CD4-positive, CD25-positive, alpha-beta regulatory T cell (primary cell): ENCODE measurements around the gene DNAH12. TPM values are rescaled to one million over a fixed set of nuclear protein-coding genes. Genes with fewer than 3 reads are reported as not detected.
"Not testable (repeated sequence)": the region's sequence is repeated elsewhere in the genome, so short reads cannot be mapped to it uniquely, and the experiment has no call there.

Experiments
- ATAC-seq, 2 donors: fragments of 150-1000 bp; cut with Tn5 transposase; one replicate each; pipeline ENCODE4 v1.10.0; 2021; ENCODE audit warnings: low read depth in 2 of 2, moderate number of reproducible peaks in 2 of 2, moderate library complexity in 1 of 2
- DNase-seq, 3 donors: peaks; one replicate each; pipeline versions ENCODE4 v3.0.0 to v3.0.0-alpha.2; 2012 to 2022; ENCODE audit warnings: mixed read lengths in 1 of 3
- H3K27ac ChIP-seq: one replicate; pipeline ENCODE4 v1.7.0; 2013; ENCODE audit warnings: mild to moderate bottlenecking, low read length; ENCODE audit not compliant: insufficient read depth, poor library complexity, severe bottlenecking
- H3K27me3 ChIP-seq: one replicate; pipeline ENCODE4 v1.7.0; 2013; ENCODE audit warnings: low read length; ENCODE audit not compliant: control insufficient read depth, insufficient read depth
- H3K36me3 ChIP-seq: one replicate; pipeline ENCODE4 v1.7.0; 2013; ENCODE audit warnings: mild to moderate bottlenecking, low read length, moderate library complexity; ENCODE audit not compliant: control insufficient read depth, insufficient read depth
- H3K4me1 ChIP-seq: 2 replicates; pipeline ENCODE4 v1.7.0; 2013; ENCODE audit warnings: mild to moderate bottlenecking, low read length; ENCODE audit not compliant: insufficient read depth, control insufficient read depth, poor library complexity, severe bottlenecking
- H3K4me3 ChIP-seq: one replicate; pipeline ENCODE4 v1.7.0; 2013; ENCODE audit warnings: low read depth, mild to moderate bottlenecking, low read length, moderate library complexity
- H3K9me3 ChIP-seq, 2 experiments: 1 replicate in 1 of 2; 2 replicates in 1 of 2; pipeline ENCODE4 v1.7.0; 2013; ENCODE audit warnings: low read length in 2 of 2, mild to moderate bottlenecking in 1 of 2, moderate library complexity in 1 of 2; ENCODE audit not compliant: control insufficient read depth in 2 of 2
- H3K27ac Mint-ChIP-seq, 3 donors: one replicate each; pipeline ENCODE4 v1.8.0; 2020 to 2022; ENCODE audit warnings: mild to moderate bottlenecking in 3 of 3, mixed read lengths in 3 of 3, moderate library complexity in 2 of 3
- H3K27me3 Mint-ChIP-seq: one replicate; pipeline ENCODE4 v1.8.0; 2022; ENCODE audit warnings: mild to moderate bottlenecking, mixed read lengths
- H3K36me3 Mint-ChIP-seq: one replicate; pipeline ENCODE4 v1.8.0; 2020; ENCODE audit warnings: mixed read lengths
- H3K4me1 Mint-ChIP-seq, 4 donors: one replicate each; pipeline ENCODE4 v1.8.0; 2020 to 2022; ENCODE audit warnings: mixed read lengths in 4 of 4, mild to moderate bottlenecking in 1 of 4
- H3K4me3 Mint-ChIP-seq, 4 donors: one replicate each; pipeline ENCODE4 v1.8.0; 2020 to 2022; ENCODE audit warnings: mild to moderate bottlenecking in 4 of 4, mixed read lengths in 4 of 4, moderate library complexity in 3 of 4
- H3K9me3 Mint-ChIP-seq, 7 donors: one replicate each; pipeline ENCODE4 v1.8.0; 2020 to 2022; ENCODE audit warnings: mixed read lengths in 7 of 7, mild to moderate bottlenecking in 3 of 7, moderate library complexity in 2 of 7
- polyA plus RNA-seq, 4 donors: library from polyadenylated mRNA; unstranded; fragments of 300-500 nt; fragmentation: Illumina TruSeq; gene quantifications; one replicate each; pipeline ENCODE4 v1.2.3, GENCODE V29; 2021
- total RNA-seq: library from RNA; stranded (reverse); gene quantifications from one replicate; pipeline ENCODE4 v1.2.3, GENCODE V29; 2022

DNAH12 gene
- total and polyA plus RNA-seq, 5 donors from 2014 or later = 0.22 TPM; not detected in 4

GRCh38 chr3:57464011-57464410 lies 80.1 kb downstream of the DNAH12 start:
- H3K4me3 ChIP-seq = no peak overlapping the region
- H3K4me3 Mint-ChIP-seq = no peak overlapping the region
- no peak for ATAC-seq
- no peak for DNase-seq
- H3K9me3 Mint-ChIP-seq = no peaks in the 10 kb centered on the region
- peaks cover 0 to 2% (median 0%) of the 10 kb centered on the region in 4 donors for H3K4me1 Mint-ChIP-seq
- no peaks in the 10 kb centered on the region for H3K4me1 ChIP-seq
- no peaks in the 10 kb centered on the region for H3K36me3 Mint-ChIP-seq
- no peak overlapping the region for H3K27ac ChIP-seq
- peaks cover 28% of the 10 kb centered on the region for H3K27me3 Mint-ChIP-seq
- no peaks in the 10 kb centered on the region for H3K9me3 ChIP-seq
- H3K27ac Mint-ChIP-seq = no peak overlapping the region
- H3K27me3 ChIP-seq = peaks cover 3% of the 10 kb centered on the region
- no peaks in the 10 kb centered on the region for H3K36me3 ChIP-seq

DNA sequence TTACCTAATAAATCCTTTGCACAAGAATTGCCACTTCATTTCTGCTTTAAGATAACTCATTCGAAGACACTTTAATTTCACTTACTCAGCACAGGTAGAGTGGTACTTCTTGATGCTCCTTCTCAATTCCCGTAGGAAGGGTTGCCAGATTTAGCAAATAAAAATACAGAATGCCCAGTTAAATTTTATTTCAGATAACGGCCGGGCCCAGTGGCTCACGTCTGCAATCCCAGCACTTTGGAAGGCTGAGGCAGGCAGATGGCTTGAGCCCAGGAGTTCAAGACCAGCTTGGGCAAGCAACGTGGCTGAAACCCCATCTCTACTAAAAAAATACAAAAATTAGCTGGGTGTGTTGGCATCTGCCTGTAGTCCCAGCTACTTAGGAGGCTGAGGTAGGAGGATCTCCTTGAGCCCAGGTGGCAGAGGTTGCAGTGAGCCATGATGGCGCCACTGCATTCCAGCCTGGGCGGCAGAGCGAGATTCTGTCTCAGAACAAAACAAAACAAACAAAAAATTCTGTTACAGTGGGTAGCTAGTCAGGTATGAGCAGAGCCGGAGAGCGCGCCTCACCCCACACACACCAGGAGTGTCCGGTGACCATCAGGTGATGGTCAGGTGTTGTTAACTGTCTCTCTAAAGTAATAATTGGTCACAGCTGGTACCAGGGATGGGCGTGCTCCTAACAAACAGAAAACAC lies 92.8 kb downstream of the DNAH12 start:
- no peaks in the 10 kb centered on the region for H3K4me1 ChIP-seq
- no peak overlapping the region for H3K4me3 ChIP-seq
- no peaks in the 10 kb centered on the region for H3K36me3 ChIP-seq
- no peaks in the 10 kb centered on the region for H3K9me3 ChIP-seq
- Mint-ChIP-seq H3K4me1 (no peaks in the 10 kb centered on the region), H3K27me3 (peaks cover 16% of the 10 kb centered on the region), H3K36me3 (no peaks in the 10 kb centered on the region), H3K27ac (no peak overlapping the region), H3K9me3 (no peaks in the 10 kb centered on the region), H3K4me3 (no peak overlapping the region)
- H3K27ac ChIP-seq = no peak overlapping the region
- peaks cover 4% of the 10 kb centered on the region for H3K27me3 ChIP-seq
- DNase-seq (no peak), ATAC-seq (no peak)

DNA sequence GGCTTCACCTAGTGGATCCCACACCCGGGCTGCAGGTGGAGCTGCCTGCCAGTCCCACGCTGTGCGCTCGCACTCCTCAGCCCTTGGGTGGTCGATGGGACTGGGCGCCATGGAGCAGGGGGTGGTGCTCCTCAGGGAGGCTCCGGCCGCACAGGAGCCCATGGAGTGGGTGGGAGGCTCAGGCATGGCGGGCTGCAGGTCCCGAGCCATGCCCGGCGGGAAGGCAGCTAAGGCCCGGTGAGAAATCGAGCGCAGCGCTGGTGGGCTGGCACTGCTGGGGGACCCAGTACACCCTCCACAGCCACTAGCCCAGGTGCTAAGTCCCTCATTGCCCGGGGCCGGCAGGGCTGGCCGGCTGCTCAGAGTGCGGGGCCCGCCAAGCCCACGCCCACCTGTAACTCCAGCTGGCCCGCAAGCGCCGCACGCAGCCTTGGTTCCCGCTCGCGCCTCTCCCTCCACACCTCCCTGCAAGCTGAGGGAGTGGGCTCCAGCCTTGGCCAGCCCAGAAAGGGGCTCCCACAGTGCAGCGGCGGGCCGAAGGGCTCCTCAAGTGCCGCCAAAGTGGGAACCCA lies 94.8 kb downstream of the DNAH12 start:
- not testable (repeated sequence) for H3K4me3 Mint-ChIP-seq, H3K4me1 Mint-ChIP-seq, ATAC-seq, H3K9me3 ChIP-seq, H3K9me3 Mint-ChIP-seq, H3K27ac ChIP-seq, H3K27me3 ChIP-seq, DNase-seq, H3K27ac Mint-ChIP-seq, H3K36me3 Mint-ChIP-seq, H3K36me3 ChIP-seq, H3K4me3 ChIP-seq, H3K4me1 ChIP-seq
- H3K27me3 Mint-ChIP-seq = peaks cover 15% of the 10 kb centered on the region

GRCh38 chr3:57448489-57448888 lies 95.7 kb downstream of the DNAH12 start:
- not testable (repeated sequence) for H3K36me3 ChIP-seq, H3K9me3 Mint-ChIP-seq, H3K9me3 ChIP-seq, H3K27me3 ChIP-seq, DNase-seq, ATAC-seq, H3K4me1 ChIP-seq, H3K36me3 Mint-ChIP-seq, H3K27ac Mint-ChIP-seq, H3K4me1 Mint-ChIP-seq, H3K4me3 Mint-ChIP-seq, H3K4me3 ChIP-seq, H3K27ac ChIP-seq
- peaks cover 15% of the 10 kb centered on the region for H3K27me3 Mint-ChIP-seq

- peaks cover 14% of the 10 kb centered on the region for H3K27me3 Mint-ChIP-seq
- H3K9me3 ChIP-seq = no peaks in the 10 kb centered on the region
- H3K27ac ChIP-seq = no peak overlapping the region
- no peaks in the 10 kb centered on the region for H3K27me3 ChIP-seq
- no peaks in the 10 kb centered on the region for H3K4me1 ChIP-seq
- H3K4me3 Mint-ChIP-seq = no peak overlapping the region
- no peaks in the 10 kb centered on the region for H3K9me3 Mint-ChIP-seq
- no peak overlapping the region for H3K27ac Mint-ChIP-seq
- H3K36me3 Mint-ChIP-seq = no peaks in the 10 kb centered on the region
- H3K4me3 ChIP-seq = no peak overlapping the region
- DNase-seq (no peak), ATAC-seq (no peak)
- H3K4me1 Mint-ChIP-seq = peaks cover 0 to 2% (median 0%) of the 10 kb centered on the region in 4 donors
- no peaks in the 10 kb centered on the region for H3K36me3 ChIP-seq
These were observed 97.8 kb downstream of the DNAH12 start for GRCh38 chr3:57446318-57446841.

- Histone ChIP-seq H3K36me3 (no peaks in the 10 kb centered on the region), H3K27ac (no peak overlapping the region), H3K9me3 (no peaks in the 10 kb centered on the region), H3K4me3 (no peak overlapping the region), H3K27me3 (peaks cover 2% of the 10 kb centered on the region), H3K4me1 (no peaks in the 10 kb centered on the region)
- Mint-ChIP-seq H3K27me3 (peaks cover 25% of the 10 kb centered on the region), H3K27ac (no peak overlapping the region), H3K36me3 (no peaks in the 10 kb centered on the region), H3K4me3 (no peak overlapping the region), H3K4me1 (peaks cover 0 to 2% (median 0%) of the 10 kb centered on the region in 4 donors), H3K9me3 (peaks cover 0 to 4% (median 1%) of the 10 kb centered on the region in 7 donors)
- ATAC-seq (no peak), DNase-seq (no peak)
These were observed 99.7 kb downstream of the DNAH12 start for GRCh38 chr3:57444469-57444868.

DNA sequence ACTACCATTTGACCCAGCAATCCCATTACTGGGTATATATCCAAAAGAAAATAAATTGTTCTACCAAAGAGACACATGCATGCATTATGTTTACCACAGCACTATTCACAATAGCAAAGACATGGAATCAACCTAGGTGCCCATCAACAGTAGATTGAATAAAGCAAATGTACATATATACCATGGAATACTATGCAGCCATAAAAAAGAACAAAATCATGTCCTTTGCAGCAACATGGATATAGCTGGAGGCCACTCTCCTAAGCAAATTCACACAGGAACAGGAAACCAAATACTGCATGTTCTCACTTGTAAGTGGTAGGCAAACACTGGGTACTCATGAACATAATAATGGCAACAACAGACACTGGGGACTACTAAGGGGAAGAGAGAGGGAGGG lies 104.0 kb downstream of the DNAH12 start:
- not testable (repeated sequence) for H3K4me3 ChIP-seq, H3K36me3 Mint-ChIP-seq, H3K27ac ChIP-seq, H3K27me3 ChIP-seq, H3K9me3 ChIP-seq, H3K9me3 Mint-ChIP-seq, H3K4me3 Mint-ChIP-seq, H3K27ac Mint-ChIP-seq, H3K4me1 ChIP-seq, DNase-seq, ATAC-seq, H3K4me1 Mint-ChIP-seq, H3K36me3 ChIP-seq
- peaks cover 34% of the 10 kb centered on the region for H3K27me3 Mint-ChIP-seq

GRCh38 chr3:57438460-57438859 lies 105.7 kb downstream of the DNAH12 start:
- not testable (repeated sequence) for H3K27ac Mint-ChIP-seq

More at GRCh38 chr3:57438460-57438859, 105.7 kb downstream of the DNAH12 start:
- not testable (repeated sequence) for H3K27me3 ChIP-seq, H3K36me3 Mint-ChIP-seq, H3K27ac ChIP-seq, H3K4me3 Mint-ChIP-seq, ATAC-seq, H3K4me3 ChIP-seq, H3K4me1 Mint-ChIP-seq, H3K4me1 ChIP-seq, DNase-seq, H3K9me3 ChIP-seq, H3K36me3 ChIP-seq, H3K9me3 Mint-ChIP-seq
- peaks cover 34% of the 10 kb centered on the region for H3K27me3 Mint-ChIP-seq
